ENCODE data around the gene COMMD9. TPM values are rescaled to one million over a fixed set of nuclear protein-coding genes. Genes with fewer than 3 reads are reported as not detected.

The COMMD9 gene
- total and polyA plus RNA-seq, 2 donors (not counting 1 experiment from before 2014, with no cell fraction given): 41.3 to 47.4 TPM

- Mint-ChIP-seq H3K27me3 (peaks cover 31% of the 10 kb centered on the region), H3K27ac (no peak overlapping the region), H3K4me3 (no peak overlapping the region), H3K9me3 (ENCODE audit: insufficient read depth) (no peaks in the 10 kb centered on the region), H3K4me1 (no peaks in the 10 kb centered on the region)
- intact Hi-C loops (cut with micrococcal nuclease): no loop called here
- Histone ChIP-seq H3K79me2 (ENCODE audit: control insufficient read depth, insufficient read depth, low read length) (no peaks in the 10 kb centered on the region), H3K4me1 (ENCODE audit: control insufficient read depth in 2 of 2, insufficient read depth in 2 of 2, low read length in 2 of 2) (no peaks in the 10 kb centered on the region), H3K9me3 (ENCODE audit: control extremely low read depth in 1 of 3, control insufficient read depth in 2 of 3, insufficient read depth in 1 of 3, low read length in 2 of 3) (no peaks in the 10 kb centered on the region), H3K36me3 (replicated peaks in 1 of 2; ENCODE audit: control extremely low read depth in 1 of 2, control insufficient read depth in 1 of 2, extremely low read depth in 1 of 2, insufficient read depth in 2 of 2, low read length in 1 of 2) (no peaks in the 10 kb centered on the region), H3K27ac (ENCODE audit: low read length in 2 of 2) (no peak overlapping the region), H3K4me2 (replicated peaks; ENCODE audit: low read depth, low read length, poor library complexity, severe bottlenecking) (no peak overlapping the region), H4K20me1 (ENCODE audit: control insufficient read depth, insufficient read depth, low read length, poor library complexity, severe bottlenecking) (no peaks in the 10 kb centered on the region), H3K27me3 (replicated peaks in 1 of 4; ENCODE audit: control extremely low read depth in 1 of 4, control insufficient read depth in 3 of 4, insufficient read depth in 4 of 4, low read length in 3 of 4) (peaks cover 0 to 7% (median 0%) of the 10 kb centered on the region in 4 experiments), H2AFZ (ENCODE audit: insufficient read depth, low read depth, low read length, poor library complexity, severe bottlenecking) (no peak overlapping the region), H3K9ac (ENCODE audit: low read length) (no peak overlapping the region), H3K4me3 (ENCODE audit: control extremely low read depth in 1 of 5, extremely low read depth in 1 of 5, insufficient read depth in 1 of 5, low read depth in 2 of 5, low read length in 4 of 5) (no peak overlapping the region)
- WGBS (ENCODE audit: insufficient coverage): no CpG with 5 or more reads among the region's 2 CpGs
- POLR2A ChIA-PET: no interaction called here
- DNase-seq: no peak
- no peak for ATAC-seq (ENCODE audit: low read depth)
- no peak for TF ChIP-seq CTCF (IDR thresholded peaks at IDR 0.05)
- TF ChIP-seq EZH2 (IDR thresholded peaks at IDR 0.05; ENCODE audit: borderline replicate concordance, insufficient read depth, low read depth, low read length, poor library complexity, severe bottlenecking): no peak
- CTCF ChIA-PET: no interaction called here
These were observed 28.8 kb upstream of the COMMD9 start for GRCh38 chr11:36317992-36318391.

GRCh38 chr11:36316049-36316448 lies 26.8 kb upstream of the COMMD9 start:
- Histone ChIP-seq H3K4me2 (replicated peaks; ENCODE audit: low read depth, low read length, poor library complexity, severe bottlenecking) (no peak overlapping the region), H3K4me3 (ENCODE audit: control extremely low read depth in 1 of 5, extremely low read depth in 1 of 5, insufficient read depth in 1 of 5, low read depth in 2 of 5, low read length in 4 of 5) (no peak overlapping the region), H3K9ac (ENCODE audit: low read length) (no peak overlapping the region), H2AFZ (ENCODE audit: insufficient read depth, low read depth, low read length, poor library complexity, severe bottlenecking) (no peak overlapping the region), H4K20me1 (ENCODE audit: control insufficient read depth, insufficient read depth, low read length, poor library complexity, severe bottlenecking) (no peaks in the 10 kb centered on the region), H3K27me3 (replicated peaks in 1 of 4; ENCODE audit: control extremely low read depth in 1 of 4, control insufficient read depth in 3 of 4, insufficient read depth in 4 of 4, low read length in 3 of 4) (peaks cover 0 to 8% (median 4%) of the 10 kb centered on the region in 4 experiments), H3K27ac (ENCODE audit: low read length in 2 of 2) (no peak overlapping the region), H3K4me1 (ENCODE audit: control insufficient read depth in 2 of 2, insufficient read depth in 2 of 2, low read length in 2 of 2) (no peaks in the 10 kb centered on the region), H3K79me2 (ENCODE audit: control insufficient read depth, insufficient read depth, low read length) (no peaks in the 10 kb centered on the region), H3K36me3 (replicated peaks in 1 of 2; ENCODE audit: control extremely low read depth in 1 of 2, control insufficient read depth in 1 of 2, extremely low read depth in 1 of 2, insufficient read depth in 2 of 2, low read length in 1 of 2) (no peaks in the 10 kb centered on the region), H3K9me3 (ENCODE audit: control extremely low read depth in 1 of 3, control insufficient read depth in 2 of 3, insufficient read depth in 1 of 3, low read length in 2 of 3) (no peaks in the 10 kb centered on the region)
- H3K27ac Mint-ChIP-seq: no peak overlapping the region
- no peak overlapping the region for H3K4me3 Mint-ChIP-seq
- H3K9me3 Mint-ChIP-seq (ENCODE audit: insufficient read depth): no peaks in the 10 kb centered on the region
- ChIA-PET CTCF (no interaction called here), POLR2A (no interaction called here)
- no peak for DNase-seq
- intact Hi-C loops (cut with micrococcal nuclease): no loop called here
- H3K4me1 Mint-ChIP-seq: no peaks in the 10 kb centered on the region
- ATAC-seq (ENCODE audit: low read depth): no peak
- WGBS (ENCODE audit: insufficient coverage): 76% methylated on average over 3 of the region's 3 CpGs
- peaks cover 39% of the 10 kb centered on the region for H3K27me3 Mint-ChIP-seq
- no peak for TF ChIP-seq EZH2 (IDR thresholded peaks at IDR 0.05; ENCODE audit: borderline replicate concordance, insufficient read depth, low read depth, low read length, poor library complexity, severe bottlenecking)
- no peak for TF ChIP-seq CTCF (IDR thresholded peaks at IDR 0.05)
